Effector CD8-positive, alpha-beta T cell (primary cell): ENCODE data around the gene TMEM41B.
"Not testable (repeated sequence)": the region's sequence is repeated elsewhere in the genome, so short reads cannot be mapped to it uniquely, and the experiment has no call there.

Experiments used
- DNase-seq: peaks from one replicate; lab custom pipeline; 2025; lab: John Stamatoyannopoulos, UW
- total RNA-seq, 4 experiments: gene quantifications; one replicate each; lab custom pipeline; 2026; lab: John Stamatoyannopoulos, UW

The TMEM41B gene
- total RNA-seq: 27.9 to 49.1 (median 33.1) reads per million in 4 experiments

- peak; percentile 98 for DNase-seq
Measured at GRCh38 chr11:9314291-9315077, at the start of gene TMEM41B. Gene TMEM41B, minus strand, starts transcription at chr11:9314593. Its CDS starts 152 bp downstream, at chr11:9314441.

- no peak for DNase-seq
Measured at GRCh38 chr11:9362393-9362863, 48.0 kb upstream of the TMEM41B start.

- not testable (repeated sequence) for DNase-seq
Measured at GRCh38 chr11:9360862-9361622, 46.6 kb upstream of the TMEM41B start.

- DNase-seq: no peak
Measured at GRCh38 chr11:9357041-9357440, 42.6 kb upstream of the TMEM41B start.

- DNase-seq: no peak
Measured at GRCh38 chr11:9351321-9351881, 37.0 kb upstream of the TMEM41B start.

- not testable (repeated sequence) for DNase-seq
Measured at GRCh38 chr11:9347779-9348178, 33.4 kb upstream of the TMEM41B start.

- no peak for DNase-seq
Measured at GRCh38 chr11:9347100-9347499, 32.7 kb upstream of the TMEM41B start.

- DNase-seq: no peak
Measured at GRCh38 chr11:9344061-9344680, 29.8 kb upstream of the TMEM41B start.

- no peak for DNase-seq
Measured at GRCh38 chr11:9341638-9342178, 27.3 kb upstream of the TMEM41B start.

GRCh38 chr11:9332655-9333054 lies 18.3 kb upstream of the TMEM41B start:
- DNase-seq: no peak

GRCh38 chr11:9330387-9331384 lies 16.3 kb upstream of the TMEM41B start:
- DNase-seq: no peak

- no peak for DNase-seq
Measured at GRCh38 chr11:9320047-9320446, 5.7 kb upstream of the TMEM41B start.

- DNase-seq: not testable (repeated sequence)
Measured at GRCh38 chr11:9319377-9320001, 5.1 kb upstream of the TMEM41B start.

GRCh38 chr11:9318442-9319376 lies 4.3 kb upstream of the TMEM41B start:
- not testable (repeated sequence) for DNase-seq

GRCh38 chr11:9316334-9316733 lies 1.9 kb upstream of the TMEM41B start:
- DNase-seq: no peak

GRCh38 chr11:9315078-9315688 lies 790 bp upstream of the TMEM41B start:
- no peak for DNase-seq

- no peak for DNase-seq
Measured at GRCh38 chr11:9313648-9314290, 624 bp downstream of the TMEM41B start.
